ENCODE data around the gene OR2B3.

DNA sequence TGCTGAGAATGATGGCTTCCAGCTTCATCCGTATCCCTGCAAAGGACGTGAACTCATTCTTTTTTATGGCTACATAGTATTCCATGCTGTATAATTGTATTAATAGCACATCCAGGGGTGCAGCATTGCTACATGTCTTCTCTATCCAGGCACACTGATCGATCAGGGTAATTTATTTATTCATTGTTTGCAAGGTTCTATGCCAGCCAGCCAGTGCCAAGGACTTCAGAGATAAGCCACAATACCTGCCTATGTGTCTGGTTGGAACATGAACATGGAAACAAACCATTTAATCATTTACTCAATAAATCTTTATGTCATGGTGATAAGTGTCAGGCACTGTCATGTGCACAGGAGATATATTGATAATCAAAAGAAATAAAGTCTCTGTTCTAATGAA is 5.8 kb upstream of the OR2B3 start:
- no peak for TF ChIP-seq POLR2A (IDR thresholded peaks at IDR 0.05)
- TF ChIP-seq, protein P1, sequence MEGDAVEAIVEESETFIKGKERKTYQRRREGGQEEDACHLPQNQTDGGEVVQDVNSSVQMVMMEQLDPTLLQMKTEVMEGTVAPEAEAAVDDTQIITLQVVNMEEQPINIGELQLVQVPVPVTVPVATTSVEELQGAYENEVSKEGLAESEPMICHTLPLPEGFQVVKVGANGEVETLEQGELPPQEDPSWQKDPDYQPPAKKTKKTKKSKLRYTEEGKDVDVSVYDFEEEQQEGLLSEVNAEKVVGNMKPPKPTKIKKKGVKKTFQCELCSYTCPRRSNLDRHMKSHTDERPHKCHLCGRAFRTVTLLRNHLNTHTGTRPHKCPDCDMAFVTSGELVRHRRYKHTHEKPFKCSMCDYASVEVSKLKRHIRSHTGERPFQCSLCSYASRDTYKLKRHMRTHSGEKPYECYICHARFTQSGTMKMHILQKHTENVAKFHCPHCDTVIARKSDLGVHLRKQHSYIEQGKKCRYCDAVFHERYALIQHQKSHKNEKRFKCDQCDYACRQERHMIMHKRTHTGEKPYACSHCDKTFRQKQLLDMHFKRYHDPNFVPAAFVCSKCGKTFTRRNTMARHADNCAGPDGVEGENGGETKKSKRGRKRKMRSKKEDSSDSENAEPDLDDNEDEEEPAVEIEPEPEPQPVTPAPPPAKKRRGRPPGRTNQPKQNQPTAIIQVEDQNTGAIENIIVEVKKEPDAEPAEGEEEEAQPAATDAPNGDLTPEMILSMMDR (IDR thresholded peaks at IDR 0.05), result no peak

Data from suprapubic skin (tissue), 3 donors.